K562 (cell line): ENCODE measurements around the gene TMEM151A. TPM values are rescaled to one million over a fixed set of nuclear protein-coding genes. Genes with fewer than 3 reads are reported as not detected.

ENCODE experiments used
- ATAC-seq: fragments of 200-7000 bp; cut with Tn5 transposase; 3 replicates; pipeline ENCODE4 v1.9.1; 2020; ENCODE audit warnings: moderate library complexity
- BruUV-seq: library from RNA; stranded (reverse); fragments of 400-500 nt; replicated peaks from 2 replicates; lab custom pipeline; 2021; lab: Mats Ljungman, UMichigan
- CTCF ChIA-PET: fragments of 300-600 bp; formaldehyde crosslinking; extraction: SDS; loops from one replicate; lab custom pipeline; 2021; ENCODE audit warnings: low intra/inter-chr PET ratio; lab: Yijun Ruan, JAX
- POLR2A ChIA-PET: fragments of 300-600, 350-650 bp; sonication (Branson Sonifier 250); formaldehyde crosslinking; extraction: SDS; loops from one replicate; lab custom pipeline; 2021; ENCODE audit warnings: antibody characterized with exemption, inconsistent platforms; lab: Yijun Ruan, JAX
- DNase-seq, 4 experiments: peaks; one replicate each; pipeline versions ENCODE4 v3.0.0 to v3.0.0-alpha.2; 2011 to 2018; ENCODE audit warnings: low spot score in 3 of 4, mixed read lengths in 3 of 4; ENCODE audit errors: extremely low read depth in 1 of 4
- FAIRE-seq: peaks from 2 replicates; lab custom pipeline; 2011; peaks lifted over from hg19 to GRCh38; lab: Jason Lieb, UNC
- H2AFZ ChIP-seq: 2 replicates; pipeline ENCODE4 v1.6.0; 2011; ENCODE audit warnings: low read depth, low read length, control low read depth, inconsistent platforms
- H3K27ac ChIP-seq: fragments of 200-600 bp; 3 replicates; pipeline ENCODE4 v1.8.0; 2011; ENCODE audit warnings: low read depth, mild to moderate bottlenecking, control low read depth, inconsistent platforms, low read length, moderate library complexity, mixed read lengths; ENCODE audit errors: extremely low read depth
- H3K27me3 ChIP-seq, 2 experiments: fragments of 300-600 bp in 1 of 2; 2 replicates in 1 of 2; 3 replicates in 1 of 2; pipeline versions ENCODE4 v1.6.0 to v1.8.0; 2011; ENCODE audit warnings: inconsistent platforms in 2 of 2, low read length in 2 of 2, mild to moderate bottlenecking in 1 of 2, mixed read lengths in 1 of 2, moderate library complexity in 1 of 2; ENCODE audit not compliant: control insufficient read depth in 2 of 2, insufficient read depth in 2 of 2
- H3K36me3 ChIP-seq: fragments of 300-600 bp; 3 replicates; pipeline ENCODE4 v1.8.0; 2011; ENCODE audit warnings: mild to moderate bottlenecking, low read length, inconsistent platforms; ENCODE audit not compliant: control insufficient read depth, insufficient read depth
- H3K4me1 ChIP-seq, 2 experiments: fragments of 200-600 bp in 1 of 2; replicated peaks in 1 of 2; 2 replicates in 1 of 2; 3 replicates in 1 of 2; pipeline versions ENCODE4 v1.5.1 to v1.8.0; 2011; ENCODE audit warnings: inconsistent platforms in 2 of 2, low read length in 2 of 2, mild to moderate bottlenecking in 1 of 2, mixed read lengths in 1 of 2, moderate library complexity in 1 of 2; ENCODE audit not compliant: control insufficient read depth in 2 of 2, insufficient read depth in 2 of 2
- H3K4me2 ChIP-seq: 2 replicates; pipeline ENCODE4 v1.6.1; 2011; ENCODE audit warnings: low read length, control low read depth, inconsistent platforms, mixed read lengths; ENCODE audit not compliant: insufficient read depth
- H3K4me3 ChIP-seq: fragments of 200-600 bp; sonication (generic), shearing (Covaris generic); 2 replicates; pipeline ENCODE4 v1.5.1; 2016; ENCODE audit warnings: control low read depth, inconsistent platforms
- H3K79me2 ChIP-seq: fragments of 200-600 bp; 3 replicates; pipeline ENCODE4 v1.8.0; 2011; ENCODE audit warnings: low read length, inconsistent platforms; ENCODE audit not compliant: control insufficient read depth, insufficient read depth
- H3K9ac ChIP-seq, 2 experiments: 2 replicates each; pipeline versions ENCODE4 v1.6.0 to v1.6.1; 2011; ENCODE audit warnings: low read depth in 2 of 2, low read length in 2 of 2, control low read depth in 1 of 2, inconsistent platforms in 1 of 2, mild to moderate bottlenecking in 1 of 2, mixed read lengths in 1 of 2; ENCODE audit not compliant: insufficient read depth in 1 of 2
- H3K9me1 ChIP-seq: one replicate; pipeline ENCODE4 v1.6.0; 2011; ENCODE audit warnings: inconsistent platforms, mild to moderate bottlenecking, low read length, moderate library complexity; ENCODE audit not compliant: control insufficient read depth, insufficient read depth
- H3K9me3 ChIP-seq: replicated peaks from 2 replicates; pipeline ENCODE4 v1.5.1; 2011; ENCODE audit warnings: low read depth, low read length, inconsistent platforms; ENCODE audit not compliant: control insufficient read depth, insufficient read depth
- H4K20me1 ChIP-seq: replicated peaks from 2 replicates; pipeline ENCODE4 v1.6.1; 2011; ENCODE audit warnings: low read length, inconsistent platforms, mixed read lengths; ENCODE audit not compliant: control insufficient read depth, insufficient read depth
- CTBP1 ChIP-seq: fragments of 450-650 bp; IDR thresholded peaks from 2 replicates; pipeline ENCODE4 v1.6.1; 2016; ENCODE audit warnings: borderline replicate concordance
- HNRNPH1 ChIP-seq: fragments of 200-400 bp; formaldehyde crosslinking; optimal IDR thresholded peaks from 2 replicates; pipeline ENCODE3; 2017; ENCODE audit warnings: low read depth, mild to moderate bottlenecking, low read length, moderate library complexity
- NR1H2 ChIP-seq: sonication (generic); formaldehyde crosslinking; IDR thresholded peaks from 2 replicates; pipeline ENCODE4 v1.4.0; 2020; ENCODE audit warnings: mild to moderate bottlenecking, missing genetic modification reagents
- PRPF4 ChIP-seq: fragments of 200-400 bp; formaldehyde crosslinking; IDR thresholded peaks from one replicate; pipeline ENCODE4 v1.6.1; 2017; ENCODE audit warnings: low read length, low read depth, mild to moderate bottlenecking; ENCODE audit not compliant: insufficient read depth, poor library complexity, severe bottlenecking
- RBM34 ChIP-seq: fragments of 200-400 bp; formaldehyde crosslinking; IDR thresholded peaks from 2 replicates; pipeline ENCODE4 v1.6.1; 2018; ENCODE audit warnings: low read length, borderline replicate concordance; ENCODE audit not compliant: insufficient read depth
- SMAD4 ChIP-seq: fragments of 250-450 bp; sonication (Bioruptor Pico); conservative IDR thresholded peaks from 2 replicates; pipeline ENCODE4 v1.8.0; 2021; ENCODE audit warnings: inconsistent platforms, mild to moderate bottlenecking, moderate library complexity
- TFAM ChIP-seq: fragments of 250-450 bp; sonication (Bioruptor Pico); conservative IDR thresholded peaks from 2 replicates; pipeline ENCODE4 v1.5.0; 2021; ENCODE audit warnings: mild to moderate bottlenecking, moderate library complexity
- ZNF764 ChIP-seq: fragments of 250-450 bp; sonication (Bioruptor Pico); IDR thresholded peaks from 2 replicates; pipeline ENCODE4 v1.4.0; 2020; ENCODE audit warnings: low read depth, mild to moderate bottlenecking, moderate library complexity
- WGBS: fragments of 100-300 bp; shearing (Covaris generic); methylation state at CpG from one replicate; pipeline ENCODE4 v1.1.6; 2016; ENCODE audit warnings: low coverage, mixed read lengths; ENCODE audit not compliant: insufficient coverage; ENCODE audit errors: missing lambda C conversion rate; 5-methylcytosine and 5-hydroxymethylcytosine counted together
- in situ Hi-C: fragments of 300-500 bp; cut with MboI; formaldehyde crosslinking; loops from 4 replicates; pipeline ENCODE4 v1.15.0; 2018; ENCODE audit warnings: inconsistent platforms, mixed read lengths
- intact Hi-C: fragments of 100-400 bp; cut with micrococcal nuclease; formaldehyde crosslinking; loops from 2 replicates; pipeline ENCODE4 v1.14.2; 2022
- polyA plus RNA-seq, 8 experiments: library from polyadenylated mRNA; depleted of rRNA in 4 of 8; stranded (reverse) in 5 of 8; unstranded in 3 of 8; fragments of >200 nt; fragmentation: Nextera tagmentation in 2 of 8; fragmentation: Illumina TruSeq in 1 of 8; extraction: Ambion mirVana in 2 of 8; extraction: Trizol in 1 of 8; gene quantifications; 2 replicates each; pipeline versions ENCODE4 v1.2.1 to v1.2.3, GENCODE V29; 2011 to 2014; ENCODE audit warnings: inconsistent platforms in 1 of 8, missing spikeins in 1 of 8
- total RNA-seq, 7 experiments: library from RNA; depleted of rRNA in 6 of 7; stranded (reverse); fragments of >200 nt in 6 of 7; fragmentation: Illumina TruSeq in 2 of 7; extraction: Trizol in 2 of 7; gene quantifications; 2 replicates each; pipeline versions ENCODE4 v1.2.1 to v1.2.3, GENCODE V29; 2011 to 2021; ENCODE audit warnings: low replicate concordance in 1 of 7

The TMEM151A gene
- total and polyA plus RNA-seq, 9 of the 15 experiments (the other 6 are each of a cell fraction or from before 2014, with no cell fraction given): not detected

DNA sequence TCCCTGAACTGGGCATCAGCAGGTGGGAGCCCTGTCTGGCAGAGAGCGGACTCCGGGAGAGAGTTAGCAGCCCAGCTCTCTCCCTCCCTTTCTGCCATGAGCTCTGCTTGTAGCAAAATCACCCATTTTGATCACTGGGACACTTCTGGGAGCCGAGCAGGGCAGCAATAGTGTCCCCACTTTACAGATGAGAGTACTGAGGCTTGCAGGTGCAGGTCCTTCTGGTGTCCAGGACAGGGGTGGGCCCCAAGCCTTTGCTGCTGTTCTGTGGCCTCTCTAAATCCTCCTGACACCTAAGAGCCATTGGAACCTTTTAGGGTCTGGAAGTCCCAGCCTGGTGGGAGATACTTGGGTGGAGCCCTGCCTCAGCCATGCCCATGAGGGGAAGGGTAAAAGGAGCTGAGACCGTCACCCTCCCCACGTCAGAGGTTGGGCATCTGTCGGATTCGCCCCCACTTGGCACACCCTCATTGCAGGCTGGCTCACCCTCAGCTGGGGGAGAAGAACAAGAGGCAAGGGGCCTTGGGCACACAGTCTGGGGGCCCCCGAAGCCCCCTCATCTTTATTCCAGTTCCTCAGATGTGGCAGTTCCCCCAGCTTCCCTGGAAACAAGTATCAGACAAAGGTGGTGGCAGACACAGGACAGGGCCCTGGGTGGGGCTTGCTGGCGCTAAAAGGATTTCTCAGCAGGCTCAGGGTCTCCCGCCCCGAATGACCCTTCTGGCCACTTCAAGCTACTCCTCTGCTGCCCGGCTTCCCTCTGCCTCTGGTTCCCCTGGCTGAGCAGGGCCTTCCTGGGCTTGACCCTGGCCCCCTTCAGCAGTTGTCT, 40.1 kb downstream of the TMEM151A start:
- no peaks in the 10 kb centered on the region for H3K27me3 ChIP-seq
- no TSS peak for BruUV-seq
- no peaks in the 10 kb centered on the region for H3K79me2 ChIP-seq
- H3K9me1 ChIP-seq: no peaks in the 10 kb centered on the region
- DNase-seq (no peak), FAIRE-seq (no peak), ATAC-seq (no peak)
- no peaks in the 10 kb centered on the region for H3K36me3 ChIP-seq
- TF ChIP-seq PRPF4 (no peak), CTBP1 (no peak), TFAM (CRISPR knock-in tag) (no peak), SMAD4 (CRISPR knock-in tag) (no peak), NR1H2 (no peak), ZNF764 (CRISPR knock-in tag) (no peak), HNRNPH1 (no peak), RBM34 (no peak)
- intact Hi-C loops (no loop called here), in situ Hi-C loops (no loop called here)
- no peak overlapping the region for H2AFZ ChIP-seq
- no peak overlapping the region for H3K4me2 ChIP-seq
- H3K4me3 ChIP-seq: no peak overlapping the region
- ChIA-PET CTCF (no interaction called here), POLR2A (interaction anchor here (0.6 to 1.5 kb wide), 5 partner anchors 9 to 626 kb away, joined by 3 to 4 read pairs (median 3); no protein-coding TSS in a partner anchor)
- 60% methylated on average over 12 of the region's 12 CpGs for WGBS
- H3K4me1 ChIP-seq: peaks cover 27 to 81% of the 10 kb centered on the region in 2 experiments
- H4K20me1 ChIP-seq: 0 out of 2 replicates have a peak, but pooled peaks cover under 1% of the 10 kb centered on the region
- peak overlapping the region in 1 of 2 experiments; percentile 37; a peak in 2 of 4 replicates for H3K9ac ChIP-seq
- H3K27ac ChIP-seq: no peak overlapping the region
- no peaks in the 10 kb centered on the region for H3K9me3 ChIP-seq
